ENCODE results near the gene RPS8.
"Not testable (repeated sequence)": the region's sequence is repeated elsewhere in the genome, so short reads cannot be mapped to it uniquely, and the experiment has no call there.

RPS8 gene

GRCh38 chr1:44797886-44798285 is 22.5 kb downstream of the RPS8 start:
- H3K36me3 ChIP-seq (ENCODE audit: control insufficient read depth in 1 of 2, insufficient read depth in 2 of 2, low read length in 2 of 2); H3K27ac ChIP-seq (ENCODE audit: low read length); H3K4me3 ChIP-seq (ENCODE audit: low read depth in 1 of 2, low read length in 2 of 2); H3K9me3 ChIP-seq (ENCODE audit: control insufficient read depth in 1 of 2, low read length in 2 of 2); H3K27me3 ChIP-seq (ENCODE audit: low read depth, low read length): not testable (repeated sequence)
- peaks cover 0 to 11% of the 10 kb centered on the region in 2 donors for H3K4me1 ChIP-seq (ENCODE audit: control insufficient read depth in 1 of 2, insufficient read depth in 2 of 2, low read length in 2 of 2)

GRCh38 chr1:44798481-44799365 is 23.4 kb downstream of the RPS8 start:
- Histone ChIP-seq H3K27me3 (ENCODE audit: low read depth, low read length) (no peaks in the 10 kb centered on the region), H3K9me3 (ENCODE audit: control insufficient read depth in 1 of 2, low read length in 2 of 2) (no peaks in the 10 kb centered on the region), H3K4me1 (ENCODE audit: control insufficient read depth in 1 of 2, insufficient read depth in 2 of 2, low read length in 2 of 2) (peaks cover 0 to 15% of the 10 kb centered on the region in 2 donors), H3K36me3 (ENCODE audit: control insufficient read depth in 1 of 2, insufficient read depth in 2 of 2, low read length in 2 of 2) (peaks cover 13% of the 10 kb centered on the region in 2 donors), H3K4me3 (ENCODE audit: low read depth in 1 of 2, low read length in 2 of 2) (no peak overlapping the region), H3K27ac (ENCODE audit: low read length) (no peak overlapping the region)

- Histone ChIP-seq H3K4me1 (ENCODE audit: control insufficient read depth in 1 of 2, insufficient read depth in 2 of 2, low read length in 2 of 2) (peaks cover 0 to 15% of the 10 kb centered on the region in 2 donors), H3K9me3 (ENCODE audit: control insufficient read depth in 1 of 2, low read length in 2 of 2) (no peaks in the 10 kb centered on the region), H3K27me3 (ENCODE audit: low read depth, low read length) (no peaks in the 10 kb centered on the region), H3K36me3 (ENCODE audit: control insufficient read depth in 1 of 2, insufficient read depth in 2 of 2, low read length in 2 of 2) (peaks cover 19 to 24% of the 10 kb centered on the region in 2 donors), H3K27ac (ENCODE audit: low read length) (peak within 1 kb of the TSS; percentile 71), H3K4me3 (ENCODE audit: low read depth in 1 of 2, low read length in 2 of 2) (peak within 1 kb of the TSS; percentile 80 to 83)
Measured at GRCh38 chr1:44799770-44800584, 24.6 kb downstream of the RPS8 start, which contains the start of gene PLK3. PLK3 (plus strand) TSS chr1:44800377; CDS start chr1:44800464, 87 bp downstream.

- H3K27me3 ChIP-seq (ENCODE audit: low read depth, low read length) = no peaks in the 10 kb centered on the region
- H3K9me3 ChIP-seq (ENCODE audit: control insufficient read depth in 1 of 2, low read length in 2 of 2) = no peaks in the 10 kb centered on the region
- peaks cover 28 to 41% of the 10 kb centered on the region in 2 donors for H3K36me3 ChIP-seq (ENCODE audit: control insufficient read depth in 1 of 2, insufficient read depth in 2 of 2, low read length in 2 of 2)
- peak overlapping the region; percentile 28 for H3K27ac ChIP-seq (ENCODE audit: low read length)
- H3K4me1 ChIP-seq (ENCODE audit: control insufficient read depth in 1 of 2, insufficient read depth in 2 of 2, low read length in 2 of 2) = peaks cover 4 to 31% of the 10 kb centered on the region in 2 donors
- H3K4me3 ChIP-seq (ENCODE audit: low read depth in 1 of 2, low read length in 2 of 2) = peak overlapping the region; percentile 80 to 83
Measured at GRCh38 chr1:44801491-44802305, 26.4 kb downstream of the RPS8 start.

GRCh38 chr1:44802306-44803061 is 27.1 kb downstream of the RPS8 start:
- Histone ChIP-seq H3K9me3 (ENCODE audit: control insufficient read depth in 1 of 2, low read length in 2 of 2) (no peaks in the 10 kb centered on the region), H3K27me3 (ENCODE audit: low read depth, low read length) (no peaks in the 10 kb centered on the region), H3K4me3 (ENCODE audit: low read depth in 1 of 2, low read length in 2 of 2) (peak overlapping the region; percentile 80 to 83), H3K36me3 (ENCODE audit: control insufficient read depth in 1 of 2, insufficient read depth in 2 of 2, low read length in 2 of 2) (peaks cover 30 to 45% of the 10 kb centered on the region in 2 donors), H3K4me1 (ENCODE audit: control insufficient read depth in 1 of 2, insufficient read depth in 2 of 2, low read length in 2 of 2) (peaks cover 12 to 34% of the 10 kb centered on the region in 2 donors), H3K27ac (ENCODE audit: low read length) (peak overlapping the region; percentile 28)

GRCh38 chr1:44803062-44803311 is 27.6 kb downstream of the RPS8 start:
- Histone ChIP-seq H3K27ac (ENCODE audit: low read length) (peak overlapping the region; percentile 28), H3K4me3 (ENCODE audit: low read depth in 1 of 2, low read length in 2 of 2) (peak overlapping the region in 1 of 2 donors; percentile 80), H3K9me3 (ENCODE audit: control insufficient read depth in 1 of 2, low read length in 2 of 2) (no peaks in the 10 kb centered on the region), H3K27me3 (ENCODE audit: low read depth, low read length) (no peaks in the 10 kb centered on the region), H3K4me1 (ENCODE audit: control insufficient read depth in 1 of 2, insufficient read depth in 2 of 2, low read length in 2 of 2) (peaks cover 16 to 37% of the 10 kb centered on the region in 2 donors), H3K36me3 (ENCODE audit: control insufficient read depth in 1 of 2, insufficient read depth in 2 of 2, low read length in 2 of 2) (peaks cover 30 to 49% of the 10 kb centered on the region in 2 donors)

- peak overlapping the region; percentile 45 for H3K27ac ChIP-seq (ENCODE audit: low read length)
- no peaks in the 10 kb centered on the region for H3K9me3 ChIP-seq (ENCODE audit: control insufficient read depth in 1 of 2, low read length in 2 of 2)
- H3K4me1 ChIP-seq (ENCODE audit: control insufficient read depth in 1 of 2, insufficient read depth in 2 of 2, low read length in 2 of 2) = peaks cover 19 to 42% of the 10 kb centered on the region in 2 donors
- peaks cover 30 to 53% of the 10 kb centered on the region in 2 donors for H3K36me3 ChIP-seq (ENCODE audit: control insufficient read depth in 1 of 2, insufficient read depth in 2 of 2, low read length in 2 of 2)
- no peaks in the 10 kb centered on the region for H3K27me3 ChIP-seq (ENCODE audit: low read depth, low read length)
- peak overlapping the region in 1 of 2 donors; percentile 80 for H3K4me3 ChIP-seq (ENCODE audit: low read depth in 1 of 2, low read length in 2 of 2)
Measured at GRCh38 chr1:44803312-44804095, 28.2 kb downstream of the RPS8 start.

GRCh38 chr1:44805311-44806024 is 30.1 kb downstream of the RPS8 start:
- no peaks in the 10 kb centered on the region for H3K27me3 ChIP-seq (ENCODE audit: low read depth, low read length)
- peaks cover 30 to 58% of the 10 kb centered on the region in 2 donors for H3K36me3 ChIP-seq (ENCODE audit: control insufficient read depth in 1 of 2, insufficient read depth in 2 of 2, low read length in 2 of 2)
- peaks cover 38 to 61% of the 10 kb centered on the region in 2 donors for H3K4me1 ChIP-seq (ENCODE audit: control insufficient read depth in 1 of 2, insufficient read depth in 2 of 2, low read length in 2 of 2)
- no peak overlapping the region for H3K27ac ChIP-seq (ENCODE audit: low read length)
- peak overlapping the region in 1 of 2 donors; percentile 15 for H3K4me3 ChIP-seq (ENCODE audit: low read depth in 1 of 2, low read length in 2 of 2)
- H3K9me3 ChIP-seq (ENCODE audit: control insufficient read depth in 1 of 2, low read length in 2 of 2) = no peaks in the 10 kb centered on the region

- H3K9me3 ChIP-seq (ENCODE audit: control insufficient read depth in 1 of 2, low read length in 2 of 2) = no peaks in the 10 kb centered on the region
- H3K4me1 ChIP-seq (ENCODE audit: control insufficient read depth in 1 of 2, insufficient read depth in 2 of 2, low read length in 2 of 2) = peaks cover 40 to 66% of the 10 kb centered on the region in 2 donors
- H3K27ac ChIP-seq (ENCODE audit: low read length) = peak overlapping the region; percentile 100
- peaks cover 30 to 58% of the 10 kb centered on the region in 2 donors for H3K36me3 ChIP-seq (ENCODE audit: control insufficient read depth in 1 of 2, insufficient read depth in 2 of 2, low read length in 2 of 2)
- H3K4me3 ChIP-seq (ENCODE audit: low read depth in 1 of 2, low read length in 2 of 2) = peak overlapping the region; percentile 14 to 15
- no peaks in the 10 kb centered on the region for H3K27me3 ChIP-seq (ENCODE audit: low read depth, low read length)
Measured at GRCh38 chr1:44806025-44806703, 30.8 kb downstream of the RPS8 start.

Measured in muscle layer of duodenum (tissue), 2 donors.